ENCODE measurements around the gene RALGAPA1. TPM values are rescaled to one million over a fixed set of nuclear protein-coding genes. Genes with fewer than 3 reads are reported as not detected.

RALGAPA1 gene
- total and polyA plus RNA-seq, 2 of the 13 experiments (the other 11 are each of a cell fraction or from before 2014, with no cell fraction given): 65.0 to 89.2 TPM

DNA sequence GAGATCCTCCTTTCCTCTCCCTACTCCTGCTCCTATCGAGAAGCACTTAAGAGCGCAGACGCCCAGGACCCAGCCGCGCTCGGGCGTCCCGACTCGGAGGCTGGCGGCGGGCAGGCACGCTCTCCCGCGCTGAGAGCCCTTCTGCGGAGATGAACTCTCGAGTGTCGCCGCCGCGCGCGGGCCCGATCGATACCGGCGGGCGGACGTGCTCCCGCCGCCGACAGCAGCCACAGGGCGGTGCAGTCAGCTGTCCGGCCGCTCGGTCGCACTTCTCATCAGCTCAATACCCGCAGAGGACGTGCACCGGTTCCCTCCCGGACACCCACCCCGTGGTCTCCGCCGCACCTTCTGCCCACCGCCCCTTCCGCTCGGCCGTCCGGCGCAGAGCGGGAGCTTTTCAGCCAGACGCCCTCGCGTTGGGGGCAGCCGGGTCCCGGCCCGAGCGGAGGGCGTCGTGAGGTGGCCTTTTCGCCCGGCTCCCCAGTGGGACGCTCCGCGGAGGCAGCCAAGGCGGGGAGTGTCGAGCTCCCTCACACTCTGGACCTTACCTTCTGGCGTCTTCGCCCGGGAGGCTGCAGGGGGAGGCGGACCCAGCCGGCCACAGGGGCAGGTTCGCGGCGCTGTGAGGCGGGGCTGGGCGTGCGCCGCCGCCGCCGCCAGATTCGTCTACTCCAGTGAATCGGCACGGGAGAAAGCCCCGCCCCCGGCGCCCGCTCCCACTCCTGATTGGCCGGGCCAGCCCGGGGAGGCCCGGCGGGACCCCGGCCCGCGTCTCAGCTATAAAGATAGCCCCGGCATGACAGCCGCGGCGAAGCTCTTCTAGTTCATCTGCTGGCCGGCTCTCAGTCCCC lies 275.5 kb downstream of the RALGAPA1 start, which contains the start of gene INSM2 (continued):
- TF ChIP-seq, protein P1, sequence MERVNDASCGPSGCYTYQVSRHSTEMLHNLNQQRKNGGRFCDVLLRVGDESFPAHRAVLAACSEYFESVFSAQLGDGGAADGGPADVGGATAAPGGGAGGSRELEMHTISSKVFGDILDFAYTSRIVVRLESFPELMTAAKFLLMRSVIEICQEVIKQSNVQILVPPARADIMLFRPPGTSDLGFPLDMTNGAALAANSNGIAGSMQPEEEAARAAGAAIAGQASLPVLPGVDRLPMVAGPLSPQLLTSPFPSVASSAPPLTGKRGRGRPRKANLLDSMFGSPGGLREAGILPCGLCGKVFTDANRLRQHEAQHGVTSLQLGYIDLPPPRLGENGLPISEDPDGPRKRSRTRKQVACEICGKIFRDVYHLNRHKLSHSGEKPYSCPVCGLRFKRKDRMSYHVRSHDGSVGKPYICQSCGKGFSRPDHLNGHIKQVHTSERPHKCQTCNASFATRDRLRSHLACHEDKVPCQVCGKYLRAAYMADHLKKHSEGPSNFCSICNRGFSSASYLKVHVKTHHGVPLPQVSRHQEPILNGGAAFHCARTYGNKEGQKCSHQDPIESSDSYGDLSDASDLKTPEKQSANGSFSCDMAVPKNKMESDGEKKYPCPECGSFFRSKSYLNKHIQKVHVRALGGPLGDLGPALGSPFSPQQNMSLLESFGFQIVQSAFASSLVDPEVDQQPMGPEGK (CRISPR knock-in tag; IDR thresholded peaks at IDR 0.05): peak; percentile 45; the same call in 1 of the 2 replicates
- TF ChIP-seq, protein P2, sequence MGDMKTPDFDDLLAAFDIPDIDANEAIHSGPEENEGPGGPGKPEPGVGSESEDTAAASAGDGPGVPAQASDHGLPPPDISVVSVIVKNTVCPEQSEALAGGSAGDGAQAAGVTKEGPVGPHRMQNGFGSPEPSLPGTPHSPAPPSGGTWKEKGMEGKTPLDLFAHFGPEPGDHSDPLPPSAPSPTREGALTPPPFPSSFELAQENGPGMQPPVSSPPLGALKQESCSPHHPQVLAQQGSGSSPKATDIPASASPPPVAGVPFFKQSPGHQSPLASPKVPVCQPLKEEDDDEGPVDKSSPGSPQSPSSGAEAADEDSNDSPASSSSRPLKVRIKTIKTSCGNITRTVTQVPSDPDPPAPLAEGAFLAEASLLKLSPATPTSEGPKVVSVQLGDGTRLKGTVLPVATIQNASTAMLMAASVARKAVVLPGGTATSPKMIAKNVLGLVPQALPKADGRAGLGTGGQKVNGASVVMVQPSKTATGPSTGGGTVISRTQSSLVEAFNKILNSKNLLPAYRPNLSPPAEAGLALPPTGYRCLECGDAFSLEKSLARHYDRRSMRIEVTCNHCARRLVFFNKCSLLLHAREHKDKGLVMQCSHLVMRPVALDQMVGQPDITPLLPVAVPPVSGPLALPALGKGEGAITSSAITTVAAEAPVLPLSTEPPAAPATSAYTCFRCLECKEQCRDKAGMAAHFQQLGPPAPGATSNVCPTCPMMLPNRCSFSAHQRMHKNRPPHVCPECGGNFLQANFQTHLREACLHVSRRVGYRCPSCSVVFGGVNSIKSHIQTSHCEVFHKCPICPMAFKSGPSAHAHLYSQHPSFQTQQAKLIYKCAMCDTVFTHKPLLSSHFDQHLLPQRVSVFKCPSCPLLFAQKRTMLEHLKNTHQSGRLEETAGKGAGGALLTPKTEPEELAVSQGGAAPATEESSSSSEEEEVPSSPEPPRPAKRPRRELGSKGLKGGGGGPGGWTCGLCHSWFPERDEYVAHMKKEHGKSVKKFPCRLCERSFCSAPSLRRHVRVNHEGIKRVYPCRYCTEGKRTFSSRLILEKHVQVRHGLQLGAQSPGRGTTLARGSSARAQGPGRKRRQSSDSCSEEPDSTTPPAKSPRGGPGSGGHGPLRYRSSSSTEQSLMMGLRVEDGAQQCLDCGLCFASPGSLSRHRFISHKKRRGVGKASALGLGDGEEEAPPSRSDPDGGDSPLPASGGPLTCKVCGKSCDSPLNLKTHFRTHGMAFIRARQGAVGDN (CRISPR knock-in tag; IDR thresholded peaks at IDR 0.05): peak; percentile 95
- TF ChIP-seq POLR2AphosphoS2 (IDR thresholded peaks at IDR 0.05; ENCODE audit: low read depth, low read length) (no peak), ZNF451 (CRISPR knock-in tag; IDR thresholded peaks at IDR 0.05) (peak; percentile 97), EZH2 (conservative IDR thresholded peaks at IDR 0.05; ENCODE audit: low read depth, low read length) (peak; percentile 100), ZFP36L1 (CRISPR knock-in tag; IDR thresholded peaks at IDR 0.05) (no peak)
- TF ChIP-seq, protein P3, sequence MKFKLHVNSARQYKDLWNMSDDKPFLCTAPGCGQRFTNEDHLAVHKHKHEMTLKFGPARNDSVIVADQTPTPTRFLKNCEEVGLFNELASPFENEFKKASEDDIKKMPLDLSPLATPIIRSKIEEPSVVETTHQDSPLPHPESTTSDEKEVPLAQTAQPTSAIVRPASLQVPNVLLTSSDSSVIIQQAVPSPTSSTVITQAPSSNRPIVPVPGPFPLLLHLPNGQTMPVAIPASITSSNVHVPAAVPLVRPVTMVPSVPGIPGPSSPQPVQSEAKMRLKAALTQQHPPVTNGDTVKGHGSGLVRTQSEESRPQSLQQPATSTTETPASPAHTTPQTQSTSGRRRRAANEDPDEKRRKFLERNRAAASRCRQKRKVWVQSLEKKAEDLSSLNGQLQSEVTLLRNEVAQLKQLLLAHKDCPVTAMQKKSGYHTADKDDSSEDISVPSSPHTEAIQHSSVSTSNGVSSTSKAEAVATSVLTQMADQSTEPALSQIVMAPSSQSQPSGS (CRISPR knock-in tag; IDR thresholded peaks at IDR 0.05): no peak; the same call in 1 of the 2 replicates
- TF ChIP-seq, protein P4, sequence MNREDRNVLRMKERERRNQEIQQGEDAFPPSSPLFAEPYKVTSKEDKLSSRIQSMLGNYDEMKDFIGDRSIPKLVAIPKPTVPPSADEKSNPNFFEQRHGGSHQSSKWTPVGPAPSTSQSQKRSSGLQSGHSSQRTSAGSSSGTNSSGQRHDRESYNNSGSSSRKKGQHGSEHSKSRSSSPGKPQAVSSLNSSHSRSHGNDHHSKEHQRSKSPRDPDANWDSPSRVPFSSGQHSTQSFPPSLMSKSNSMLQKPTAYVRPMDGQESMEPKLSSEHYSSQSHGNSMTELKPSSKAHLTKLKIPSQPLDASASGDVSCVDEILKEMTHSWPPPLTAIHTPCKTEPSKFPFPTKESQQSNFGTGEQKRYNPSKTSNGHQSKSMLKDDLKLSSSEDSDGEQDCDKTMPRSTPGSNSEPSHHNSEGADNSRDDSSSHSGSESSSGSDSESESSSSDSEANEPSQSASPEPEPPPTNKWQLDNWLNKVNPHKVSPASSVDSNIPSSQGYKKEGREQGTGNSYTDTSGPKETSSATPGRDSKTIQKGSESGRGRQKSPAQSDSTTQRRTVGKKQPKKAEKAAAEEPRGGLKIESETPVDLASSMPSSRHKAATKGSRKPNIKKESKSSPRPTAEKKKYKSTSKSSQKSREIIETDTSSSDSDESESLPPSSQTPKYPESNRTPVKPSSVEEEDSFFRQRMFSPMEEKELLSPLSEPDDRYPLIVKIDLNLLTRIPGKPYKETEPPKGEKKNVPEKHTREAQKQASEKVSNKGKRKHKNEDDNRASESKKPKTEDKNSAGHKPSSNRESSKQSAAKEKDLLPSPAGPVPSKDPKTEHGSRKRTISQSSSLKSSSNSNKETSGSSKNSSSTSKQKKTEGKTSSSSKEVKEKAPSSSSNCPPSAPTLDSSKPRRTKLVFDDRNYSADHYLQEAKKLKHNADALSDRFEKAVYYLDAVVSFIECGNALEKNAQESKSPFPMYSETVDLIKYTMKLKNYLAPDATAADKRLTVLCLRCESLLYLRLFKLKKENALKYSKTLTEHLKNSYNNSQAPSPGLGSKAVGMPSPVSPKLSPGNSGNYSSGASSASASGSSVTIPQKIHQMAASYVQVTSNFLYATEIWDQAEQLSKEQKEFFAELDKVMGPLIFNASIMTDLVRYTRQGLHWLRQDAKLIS (CRISPR knock-in tag; IDR thresholded peaks at IDR 0.05): no peak
- TF ChIP-seq, protein P5, sequence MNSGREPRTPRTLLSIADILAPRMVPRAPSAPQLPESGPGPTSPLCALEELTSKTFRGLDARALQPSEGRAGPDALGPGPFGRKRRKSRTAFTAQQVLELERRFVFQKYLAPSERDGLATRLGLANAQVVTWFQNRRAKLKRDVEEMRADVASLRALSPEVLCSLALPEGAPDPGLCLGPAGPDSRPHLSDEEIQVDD (CRISPR knock-in tag; IDR thresholded peaks at IDR 0.05; ENCODE audit: borderline replicate concordance): peak; percentile 89
- TF ChIP-seq, protein P6, sequence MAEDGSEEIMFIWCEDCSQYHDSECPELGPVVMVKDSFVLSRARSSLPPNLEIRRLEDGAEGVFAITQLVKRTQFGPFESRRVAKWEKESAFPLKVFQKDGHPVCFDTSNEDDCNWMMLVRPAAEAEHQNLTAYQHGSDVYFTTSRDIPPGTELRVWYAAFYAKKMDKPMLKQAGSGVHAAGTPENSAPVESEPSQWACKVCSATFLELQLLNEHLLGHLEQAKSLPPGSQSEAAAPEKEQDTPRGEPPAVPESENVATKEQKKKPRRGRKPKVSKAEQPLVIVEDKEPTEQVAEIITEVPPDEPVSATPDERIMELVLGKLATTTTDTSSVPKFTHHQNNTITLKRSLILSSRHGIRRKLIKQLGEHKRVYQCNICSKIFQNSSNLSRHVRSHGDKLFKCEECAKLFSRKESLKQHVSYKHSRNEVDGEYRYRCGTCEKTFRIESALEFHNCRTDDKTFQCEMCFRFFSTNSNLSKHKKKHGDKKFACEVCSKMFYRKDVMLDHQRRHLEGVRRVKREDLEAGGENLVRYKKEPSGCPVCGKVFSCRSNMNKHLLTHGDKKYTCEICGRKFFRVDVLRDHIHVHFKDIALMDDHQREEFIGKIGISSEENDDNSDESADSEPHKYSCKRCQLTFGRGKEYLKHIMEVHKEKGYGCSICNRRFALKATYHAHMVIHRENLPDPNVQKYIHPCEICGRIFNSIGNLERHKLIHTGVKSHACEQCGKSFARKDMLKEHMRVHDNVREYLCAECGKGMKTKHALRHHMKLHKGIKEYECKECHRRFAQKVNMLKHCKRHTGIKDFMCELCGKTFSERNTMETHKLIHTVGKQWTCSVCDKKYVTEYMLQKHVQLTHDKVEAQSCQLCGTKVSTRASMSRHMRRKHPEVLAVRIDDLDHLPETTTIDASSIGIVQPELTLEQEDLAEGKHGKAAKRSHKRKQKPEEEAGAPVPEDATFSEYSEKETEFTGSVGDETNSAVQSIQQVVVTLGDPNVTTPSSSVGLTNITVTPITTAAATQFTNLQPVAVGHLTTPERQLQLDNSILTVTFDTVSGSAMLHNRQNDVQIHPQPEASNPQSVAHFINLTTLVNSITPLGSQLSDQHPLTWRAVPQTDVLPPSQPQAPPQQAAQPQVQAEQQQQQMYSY (CRISPR knock-in tag; IDR thresholded peaks at IDR 0.05): 0 out of 2 replicates have a peak, but pooled peaks have one; percentile 68
